ENCODE data around the gene CTNNA2. TPM values are rescaled to one million over a fixed set of nuclear protein-coding genes. Genes with fewer than 3 reads are reported as not detected.

CTNNA2 gene
- total and polyA plus RNA-seq, 9 of the 15 experiments (the other 6 are each of a cell fraction or from before 2014, with no cell fraction given), result 0.03 to 0.40 (median 0.15) TPM

- Histone ChIP-seq H3K9me1 (ENCODE audit: control insufficient read depth, insufficient read depth, low read length) (no peaks in the 10 kb centered on the region), H3K4me3 (no peak overlapping the region), H3K9me3 (replicated peaks; ENCODE audit: control insufficient read depth, insufficient read depth, low read depth, low read length) (no peaks in the 10 kb centered on the region), H3K79me2 (ENCODE audit: control insufficient read depth, insufficient read depth, low read length) (no peaks in the 10 kb centered on the region), H3K9ac (ENCODE audit: insufficient read depth in 1 of 2, low read depth in 2 of 2, low read length in 2 of 2) (no peak overlapping the region), H3K36me3 (ENCODE audit: control insufficient read depth, insufficient read depth, low read length) (no peaks in the 10 kb centered on the region), H2AFZ (ENCODE audit: low read depth, low read length) (no peak overlapping the region), H3K27ac (ENCODE audit: extremely low read depth, low read depth, low read length) (no peak overlapping the region), H3K4me2 (ENCODE audit: insufficient read depth, low read length) (no peak overlapping the region), H3K4me1 (replicated peaks in 1 of 2; ENCODE audit: control insufficient read depth in 2 of 2, insufficient read depth in 2 of 2, low read length in 2 of 2) (no peaks in the 10 kb centered on the region), H4K20me1 (replicated peaks; ENCODE audit: control insufficient read depth, insufficient read depth, low read length) (no peaks in the 10 kb centered on the region), H3K27me3 (ENCODE audit: control insufficient read depth in 2 of 2, insufficient read depth in 2 of 2, low read length in 2 of 2) (no peaks in the 10 kb centered on the region)
- POLR2A ChIA-PET, result interaction anchor here (1.0 kb wide), 1 partner anchor 46 kb away, joined by 3 read pairs; no protein-coding TSS in a partner anchor
- CTCF ChIA-PET (ENCODE audit: low intra/inter-chr PET ratio), result no interaction called here
- FAIRE-seq, result no peak
- ATAC-seq, result no peak
- TF ChIP-seq CBX2 (IDR thresholded peaks at IDR 0.05; ENCODE audit: insufficient read depth, low read length, poor library complexity, severe bottlenecking) (no peak), PURB (CRISPR knock-in tag; IDR thresholded peaks at IDR 0.05; ENCODE audit: low read depth) (no peak), ADNP (tag; IDR thresholded peaks at IDR 0.05) (no peak), GABPB1 (CRISPR knock-in tag; IDR thresholded peaks at IDR 0.05) (no peak), FOXM1 (IDR thresholded peaks at IDR 0.05; ENCODE audit: low read depth) (no peak), FOXM1 (CRISPR knock-in tag; IDR thresholded peaks at IDR 0.05; ENCODE audit: low read depth) (no peak), ETV1 (tag; conservative IDR thresholded peaks at IDR 0.05; ENCODE audit: low read depth) (no peak), MAFK (IDR thresholded peaks at IDR 0.05; ENCODE audit: low read length) (no peak), HDAC3 (IDR thresholded peaks at IDR 0.05; ENCODE audit: borderline replicate concordance, partially characterized antibody) (no peak), ZFP30 (CRISPR knock-in tag; IDR thresholded peaks at IDR 0.05; ENCODE audit: borderline replicate concordance) (no peak), MED1 (CRISPR knock-in tag; IDR thresholded peaks at IDR 0.05; ENCODE audit: borderline replicate concordance) (no peak), SUPT5H (IDR thresholded peaks at IDR 0.05) (no peak), RBM17 (IDR thresholded peaks at IDR 0.05; ENCODE audit: borderline replicate concordance, low read depth, low read length) (no peak), POU5F1 (IDR thresholded peaks at IDR 0.05; ENCODE audit: borderline replicate concordance, low read depth, low read length, partially characterized antibody) (no peak), ZNF232 (CRISPR knock-in tag; IDR thresholded peaks at IDR 0.05) (no peak), KAT2B (IDR thresholded peaks at IDR 0.05; ENCODE audit: low read depth, low read length) (no peak), EHMT2 (IDR thresholded peaks at IDR 0.05) (no peak), PREB (CRISPR knock-in tag; IDR thresholded peaks at IDR 0.05) (no peak), HNRNPLL (IDR thresholded peaks at IDR 0.05; ENCODE audit: low read depth, low read length, poor library complexity, severe bottlenecking) (no peak), TAL1 (IDR thresholded peaks at IDR 0.05) (no peak)
- TF ChIP-seq, protein P1, sequence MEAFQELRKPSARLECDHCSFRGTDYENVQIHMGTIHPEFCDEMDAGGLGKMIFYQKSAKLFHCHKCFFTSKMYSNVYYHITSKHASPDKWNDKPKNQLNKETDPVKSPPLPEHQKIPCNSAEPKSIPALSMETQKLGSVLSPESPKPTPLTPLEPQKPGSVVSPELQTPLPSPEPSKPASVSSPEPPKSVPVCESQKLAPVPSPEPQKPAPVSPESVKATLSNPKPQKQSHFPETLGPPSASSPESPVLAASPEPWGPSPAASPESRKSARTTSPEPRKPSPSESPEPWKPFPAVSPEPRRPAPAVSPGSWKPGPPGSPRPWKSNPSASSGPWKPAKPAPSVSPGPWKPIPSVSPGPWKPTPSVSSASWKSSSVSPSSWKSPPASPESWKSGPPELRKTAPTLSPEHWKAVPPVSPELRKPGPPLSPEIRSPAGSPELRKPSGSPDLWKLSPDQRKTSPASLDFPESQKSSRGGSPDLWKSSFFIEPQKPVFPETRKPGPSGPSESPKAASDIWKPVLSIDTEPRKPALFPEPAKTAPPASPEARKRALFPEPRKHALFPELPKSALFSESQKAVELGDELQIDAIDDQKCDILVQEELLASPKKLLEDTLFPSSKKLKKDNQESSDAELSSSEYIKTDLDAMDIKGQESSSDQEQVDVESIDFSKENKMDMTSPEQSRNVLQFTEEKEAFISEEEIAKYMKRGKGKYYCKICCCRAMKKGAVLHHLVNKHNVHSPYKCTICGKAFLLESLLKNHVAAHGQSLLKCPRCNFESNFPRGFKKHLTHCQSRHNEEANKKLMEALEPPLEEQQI (IDR thresholded peaks at IDR 0.05), result no peak
- BruUV-seq (replicated peaks), result no TSS peak
- WGBS (ENCODE audit: insufficient coverage, low coverage, missing lambda C conversion rate), result 0% methylated on average over 1 of the region's 1 CpG
- intact Hi-C loops (cut with micrococcal nuclease) (no loop called here), in situ Hi-C loops (cut with MboI) (no loop called here)
- no peak for DNase-seq (ENCODE audit: extremely low read depth in 1 of 4, low spot score in 3 of 4)
Observed at GRCh38 chr2:80506563-80506962, 993.7 kb downstream of the CTNNA2 start.

All from K562 (cell line).